Lower leg skin (tissue), 3 donors: ENCODE measurements around the gene ATP5ME.

Source experiments
- POLR2A ChIP-seq, 2 donors: fragments of 450-650 bp; IDR thresholded peaks; one replicate each; pipeline ENCODE4 v1.6.1; 2016 to 2017; ENCODE audit warnings: antibody characterized with exemption in 2 of 2, mild to moderate bottlenecking in 1 of 2, moderate library complexity in 1 of 2
- TF ChIP-seq, protein P1 (sequence below), 3 donors: fragments of 450-650 bp; IDR thresholded peaks; one replicate each; pipeline ENCODE4 v1.5.1; 2016; ENCODE audit warnings: antibody characterized with exemption in 3 of 3, mild to moderate bottlenecking in 3 of 3, moderate library complexity in 2 of 3

DNA sequence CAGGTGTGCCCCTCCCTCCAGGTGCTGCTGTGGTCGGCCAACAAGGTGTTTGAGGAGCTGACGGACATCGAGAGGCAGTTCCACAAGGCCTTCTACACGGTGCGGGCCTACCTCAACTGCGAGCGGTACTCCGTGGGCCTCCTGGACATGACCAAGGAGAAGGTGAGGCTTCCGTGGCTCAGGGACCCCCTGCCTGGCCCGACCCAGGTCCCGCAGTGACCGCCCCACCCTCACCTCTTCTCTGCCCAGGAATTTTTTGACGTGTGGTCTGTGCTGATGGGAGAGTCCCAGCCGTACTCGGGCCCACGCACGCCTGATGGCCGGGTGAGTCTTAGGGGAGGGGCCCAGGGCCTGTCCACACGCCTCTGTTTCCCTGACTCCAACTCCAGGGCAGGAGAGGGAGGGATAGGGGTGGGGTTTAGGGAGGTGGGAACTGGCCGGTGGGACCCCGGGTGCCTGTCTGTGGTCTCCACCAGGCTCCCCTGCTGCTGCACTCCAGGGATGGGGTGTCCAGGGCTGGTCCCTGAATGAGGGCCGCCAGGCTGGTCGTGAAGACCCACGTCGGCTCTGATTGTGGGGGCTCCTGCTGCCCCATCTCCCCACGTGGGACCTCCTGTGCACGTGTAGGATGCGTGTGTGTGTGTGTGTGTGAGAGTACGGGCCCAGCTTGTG is 20.1 kb downstream of the ATP5ME start:
- TF ChIP-seq, protein P1, sequence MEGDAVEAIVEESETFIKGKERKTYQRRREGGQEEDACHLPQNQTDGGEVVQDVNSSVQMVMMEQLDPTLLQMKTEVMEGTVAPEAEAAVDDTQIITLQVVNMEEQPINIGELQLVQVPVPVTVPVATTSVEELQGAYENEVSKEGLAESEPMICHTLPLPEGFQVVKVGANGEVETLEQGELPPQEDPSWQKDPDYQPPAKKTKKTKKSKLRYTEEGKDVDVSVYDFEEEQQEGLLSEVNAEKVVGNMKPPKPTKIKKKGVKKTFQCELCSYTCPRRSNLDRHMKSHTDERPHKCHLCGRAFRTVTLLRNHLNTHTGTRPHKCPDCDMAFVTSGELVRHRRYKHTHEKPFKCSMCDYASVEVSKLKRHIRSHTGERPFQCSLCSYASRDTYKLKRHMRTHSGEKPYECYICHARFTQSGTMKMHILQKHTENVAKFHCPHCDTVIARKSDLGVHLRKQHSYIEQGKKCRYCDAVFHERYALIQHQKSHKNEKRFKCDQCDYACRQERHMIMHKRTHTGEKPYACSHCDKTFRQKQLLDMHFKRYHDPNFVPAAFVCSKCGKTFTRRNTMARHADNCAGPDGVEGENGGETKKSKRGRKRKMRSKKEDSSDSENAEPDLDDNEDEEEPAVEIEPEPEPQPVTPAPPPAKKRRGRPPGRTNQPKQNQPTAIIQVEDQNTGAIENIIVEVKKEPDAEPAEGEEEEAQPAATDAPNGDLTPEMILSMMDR (IDR thresholded peaks at IDR 0.05): no peak
- no peak for TF ChIP-seq POLR2A (IDR thresholded peaks at IDR 0.05)
